HG03095 (cell line): Measurements from ENCODE around the gene PHACTR1.

ENCODE experiments used
- ATAC-seq: cut with Tn5 transposase; IDR thresholded peaks from one replicate; pipeline ENCODE4 v1.9.1; 2021; ENCODE audit warnings: moderate library complexity; ENCODE audit not compliant: unreplicated experiment

Gene PHACTR1

GRCh38 chr6:12892151-12892550 is 175.6 kb downstream of the PHACTR1 start:
- ATAC-seq: no peak

DNA sequence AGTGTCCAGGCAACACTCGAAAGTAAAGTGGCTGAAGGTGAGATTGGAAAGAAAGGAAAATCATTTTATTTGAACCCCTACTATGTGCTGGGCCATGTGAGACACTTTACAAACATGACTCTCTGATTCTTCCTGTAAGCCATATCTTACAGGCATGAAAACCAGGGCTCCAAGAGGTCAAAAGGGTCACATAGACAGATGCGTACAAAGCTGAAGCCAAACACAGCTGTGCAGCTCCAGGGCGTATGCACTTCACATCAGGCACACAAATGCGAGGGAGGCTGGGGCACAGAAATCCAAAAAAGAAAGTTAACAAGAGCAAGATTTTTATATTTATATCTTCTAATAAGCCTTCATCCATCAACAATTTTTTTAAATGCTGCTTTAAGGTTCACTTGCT is 176.5 kb downstream of the PHACTR1 start:
- ATAC-seq: no peak

GRCh38 chr6:12895721-12896120 is 179.2 kb downstream of the PHACTR1 start:
- ATAC-seq: no peak

DNA sequence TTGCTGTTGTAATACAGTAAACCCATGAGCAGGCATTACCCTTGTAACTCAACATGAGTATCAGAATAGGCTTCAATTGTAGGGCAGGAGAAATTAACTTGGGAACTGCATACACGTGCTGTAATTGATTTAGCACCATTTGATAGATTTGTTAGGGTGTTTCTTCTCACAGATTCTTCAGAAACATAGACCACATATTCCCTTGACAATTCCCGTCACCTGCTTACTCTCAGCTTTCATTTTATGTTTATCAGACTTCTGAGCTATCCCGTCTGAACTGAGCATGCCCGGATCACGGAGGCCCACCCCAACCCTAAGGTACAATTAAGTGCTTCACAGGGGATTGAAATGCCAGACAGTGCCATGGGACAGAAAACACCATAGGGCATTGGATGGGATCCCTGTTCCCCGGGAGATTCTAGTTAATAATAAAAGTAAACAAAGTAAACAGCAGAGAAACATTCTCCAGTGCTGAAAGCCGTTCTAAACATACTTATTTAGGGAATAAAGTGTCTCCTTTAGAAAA is 179.7 kb downstream of the PHACTR1 start:
- no peak for ATAC-seq

DNA sequence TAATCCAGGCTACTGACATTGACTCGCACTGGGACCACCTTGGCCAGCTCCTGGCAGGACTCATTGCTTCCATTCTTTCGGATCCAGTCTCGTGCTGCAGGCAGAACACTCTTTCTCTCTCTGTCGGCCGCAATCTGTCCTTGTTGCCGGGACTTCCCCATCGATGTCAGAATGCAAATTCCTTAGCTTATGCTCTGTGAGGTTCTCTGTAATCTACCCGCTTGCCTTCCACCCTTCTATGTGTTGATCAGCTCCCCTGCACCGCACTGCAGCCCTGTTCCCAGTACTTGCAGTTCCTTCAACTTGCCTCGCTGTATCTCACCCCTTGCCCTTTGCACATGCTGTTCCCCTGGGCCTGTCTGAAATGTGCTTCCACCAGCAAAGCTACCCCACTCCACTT is 182.0 kb downstream of the PHACTR1 start:
- ATAC-seq: no peak

- no peak for ATAC-seq
Observed at GRCh38 chr6:12899046-12899833, 182.7 kb downstream of the PHACTR1 start.

GRCh38 chr6:12903246-12903645 is 186.7 kb downstream of the PHACTR1 start:
- ATAC-seq: no peak

DNA sequence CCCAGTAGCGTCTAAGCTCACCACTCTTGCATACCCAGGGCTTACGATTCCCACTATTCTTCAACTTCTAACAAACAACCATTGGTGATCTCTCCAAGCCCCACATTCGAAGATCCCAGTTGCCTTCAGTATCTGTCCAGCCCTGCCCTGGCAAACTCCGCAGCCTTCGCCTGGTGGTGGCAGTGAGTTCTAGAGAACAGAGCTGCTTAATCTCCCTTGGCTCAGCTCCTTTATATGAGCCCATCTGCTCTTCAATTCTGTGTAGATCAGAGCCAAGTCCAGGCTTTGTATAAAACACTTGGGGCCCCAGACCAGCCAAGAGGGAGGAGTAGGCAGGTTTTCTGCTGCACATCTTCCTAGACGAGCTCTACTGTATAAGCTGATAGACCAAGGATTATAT is 193.3 kb downstream of the PHACTR1 start:
- ATAC-seq: no peak

GRCh38 chr6:12911427-12911826 is 194.9 kb downstream of the PHACTR1 start:
- ATAC-seq: no peak

- ATAC-seq: no peak
Observed at GRCh38 chr6:12913201-12913600, 196.6 kb downstream of the PHACTR1 start.

- ATAC-seq: no peak
Observed at GRCh38 chr6:12916006-12916405, 199.4 kb downstream of the PHACTR1 start.

- no peak for ATAC-seq
Observed at GRCh38 chr6:12916420-12917136, 200.0 kb downstream of the PHACTR1 start.

DNA sequence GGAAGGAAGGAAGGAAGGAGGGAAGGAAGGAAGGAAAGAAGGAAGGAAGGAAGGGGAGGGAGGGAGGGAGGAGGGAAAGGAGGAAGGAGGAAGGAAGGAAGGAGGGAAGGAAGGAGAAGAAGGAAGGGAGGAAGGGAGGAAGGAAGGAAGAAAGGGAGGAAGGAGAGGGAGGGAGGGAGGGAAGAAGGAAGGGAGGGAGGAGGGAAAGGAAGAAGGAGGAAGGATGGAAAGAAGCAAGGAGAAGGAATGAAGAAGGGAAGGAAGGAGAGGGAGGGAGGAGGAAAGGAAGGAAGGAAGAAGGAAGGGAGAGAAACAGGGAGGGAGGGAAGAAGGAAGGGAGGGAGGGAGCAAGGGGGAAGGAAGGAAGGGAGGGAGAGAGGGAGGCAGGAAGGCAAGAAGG is 204.9 kb downstream of the PHACTR1 start:
- ATAC-seq: no peak

GRCh38 chr6:12923644-12924235 is 207.2 kb downstream of the PHACTR1 start:
- no peak for ATAC-seq

- no peak for ATAC-seq
Observed at GRCh38 chr6:12924911-12925310, 208.3 kb downstream of the PHACTR1 start.

- no peak for ATAC-seq
Observed at GRCh38 chr6:12927746-12928145, 211.2 kb downstream of the PHACTR1 start.

DNA sequence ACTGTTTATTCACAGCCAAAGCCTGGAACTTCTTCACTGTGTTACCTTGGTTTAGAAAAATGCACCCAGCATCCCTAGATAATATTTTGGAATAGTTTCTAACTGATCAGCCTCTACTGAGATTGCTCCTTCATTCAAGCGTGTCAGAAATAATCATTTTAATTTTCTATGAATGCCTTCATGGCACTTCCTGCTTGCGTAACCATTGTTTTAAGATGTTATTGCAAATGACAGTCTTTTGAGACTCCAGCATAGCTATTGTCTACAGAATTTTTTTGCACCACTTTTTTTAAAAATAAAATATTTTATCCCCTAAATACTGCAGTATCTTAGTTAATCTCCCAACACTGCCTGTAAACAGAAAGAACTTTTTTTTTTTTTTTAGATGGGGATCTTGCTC is 213.1 kb downstream of the PHACTR1 start:
- no peak for ATAC-seq

DNA sequence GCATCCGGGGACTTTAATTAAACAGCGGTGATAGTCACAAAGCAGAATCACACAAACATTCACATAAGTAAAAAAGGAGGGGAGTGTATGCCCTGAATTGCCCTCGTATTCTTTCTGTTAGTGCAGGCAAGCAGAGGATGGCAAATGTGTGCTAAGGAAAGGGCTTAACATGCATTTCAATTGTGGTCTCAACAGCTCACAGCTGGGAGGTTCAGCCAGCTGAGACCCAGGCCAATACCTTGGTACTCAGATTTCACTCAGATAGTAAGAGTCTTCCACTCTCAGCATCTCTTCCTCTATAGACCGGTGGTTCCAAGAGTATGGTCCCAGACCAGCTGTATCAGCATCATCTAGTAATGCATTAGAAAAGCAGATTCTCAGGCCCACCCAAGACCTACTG is 215.1 kb downstream of the PHACTR1 start:
- no peak for ATAC-seq

- peak; percentile 74 for ATAC-seq
Observed at GRCh38 chr6:12935637-12936036, 219.1 kb downstream of the PHACTR1 start.

- ATAC-seq: no peak
Observed at GRCh38 chr6:12937971-12938370, 221.4 kb downstream of the PHACTR1 start.

GRCh38 chr6:12939314-12939713 is 222.7 kb downstream of the PHACTR1 start:
- ATAC-seq: no peak

DNA sequence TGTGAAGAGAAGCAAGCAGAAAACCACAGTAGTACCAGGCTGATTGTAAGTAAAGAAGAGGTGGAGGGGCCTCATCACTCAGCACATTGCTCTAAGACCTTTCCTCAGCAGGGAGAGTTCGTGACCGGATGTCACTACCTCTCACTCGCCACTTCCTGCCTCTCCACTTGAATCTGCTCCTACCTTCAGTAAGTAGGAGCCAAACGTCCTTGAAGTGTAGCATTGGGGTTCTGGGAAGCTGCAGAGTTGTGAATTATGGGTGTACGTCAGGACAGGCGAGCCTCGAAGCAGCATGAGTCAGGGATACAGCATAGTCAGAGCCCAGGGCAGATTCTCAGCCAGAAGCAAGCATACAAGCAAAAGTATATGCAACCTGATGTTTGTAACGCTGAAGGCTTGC is 224.9 kb downstream of the PHACTR1 start:
- no peak for ATAC-seq
